CD4-positive, alpha-beta T cell treated with Interleukin-10 for 1 hour (primary cell): ENCODE measurements around the gene TET1.
"Not testable (repeated sequence)": the region's sequence is repeated elsewhere in the genome, so short reads cannot be mapped to it uniquely, and the experiment has no call there.

Experiments
- DNase-seq: peaks from one replicate; pipeline ENCODE4 v3.0.0-alpha.2; 2020

TET1 gene

DNA sequence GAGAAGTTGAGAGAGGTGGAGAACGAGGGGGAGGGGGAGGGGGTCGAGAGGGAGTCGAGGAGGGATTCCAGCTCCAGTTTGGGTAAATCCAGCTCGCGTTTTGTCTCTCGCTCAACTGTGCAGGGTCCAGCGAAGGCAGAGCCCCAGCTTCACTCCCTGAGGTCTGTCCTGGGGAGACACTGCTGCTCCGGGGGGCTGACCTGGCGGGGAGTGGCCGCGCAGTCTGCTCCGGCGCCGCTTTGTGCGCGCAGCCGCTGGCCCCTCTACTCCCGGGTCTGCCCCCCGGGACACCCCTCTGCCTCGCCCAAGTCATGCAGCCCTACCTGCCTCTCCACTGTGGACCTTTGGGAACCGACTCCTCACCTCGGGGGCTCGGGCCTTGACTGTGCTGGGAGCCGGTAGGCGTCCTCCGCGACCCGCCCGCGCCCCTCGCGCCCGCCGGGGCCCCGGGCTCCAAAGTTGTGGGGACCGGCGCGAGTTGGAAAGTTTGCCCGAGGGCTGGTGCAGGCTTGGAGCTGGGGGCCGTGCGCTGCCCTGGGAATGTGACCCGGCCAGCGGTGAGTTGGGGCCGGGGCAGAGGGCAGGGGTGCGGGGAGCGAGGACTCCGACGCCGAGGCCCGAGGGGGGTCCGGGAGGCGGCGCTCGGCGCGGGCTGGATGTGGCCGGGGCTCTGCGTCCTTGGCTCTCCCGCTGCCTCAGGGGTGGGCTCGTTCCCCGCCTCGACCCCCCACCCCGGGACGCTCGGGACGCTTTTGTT is at the start of gene TET1:
TET1 (plus strand) TSS at position 152 of the 757 bp plus-strand sequence. CDS start 12,002 bp downstream, outside the sequence.
- peak; percentile 10 for DNase-seq

DNA sequence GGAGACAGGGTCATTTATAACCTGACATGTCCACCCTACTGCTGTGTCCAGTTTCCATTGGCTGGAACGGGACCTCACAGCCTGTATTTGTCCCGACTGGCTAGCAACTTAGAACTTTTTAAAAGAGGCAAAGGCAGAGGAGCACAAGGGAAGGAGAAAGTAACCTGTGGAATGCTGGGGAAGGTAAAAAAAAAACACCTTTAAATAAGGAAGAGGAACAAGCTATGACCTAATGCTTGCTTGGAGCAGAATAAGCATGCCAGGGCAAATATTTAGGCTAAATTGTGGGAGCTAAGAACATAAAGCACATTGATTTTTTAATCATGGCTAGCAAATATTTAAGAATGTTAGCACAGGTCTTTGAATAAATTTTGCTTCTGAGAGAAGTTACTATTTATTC is 43.9 kb upstream of the TET1 start:
- DNase-seq, result not testable (repeated sequence)

DNA sequence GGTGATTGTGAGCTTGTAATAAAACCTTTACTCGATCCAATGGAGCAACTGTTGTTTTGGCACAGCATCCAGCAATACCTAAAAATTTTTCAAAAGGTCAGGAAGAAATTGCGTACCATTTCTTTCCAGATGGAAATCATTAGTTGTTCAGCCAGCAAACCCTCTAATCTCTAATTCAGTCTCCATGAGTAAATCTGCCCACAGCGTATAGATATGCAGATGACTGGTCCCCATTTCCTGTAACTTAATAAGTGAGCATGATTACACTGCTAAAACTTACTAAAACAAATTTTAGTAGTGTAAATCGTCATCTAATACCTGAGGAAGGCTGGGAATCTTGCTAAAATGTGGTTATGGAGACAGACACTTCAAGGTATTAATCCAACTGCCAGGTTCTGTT is 43.4 kb upstream of the TET1 start:
- DNase-seq, result no peak

DNA sequence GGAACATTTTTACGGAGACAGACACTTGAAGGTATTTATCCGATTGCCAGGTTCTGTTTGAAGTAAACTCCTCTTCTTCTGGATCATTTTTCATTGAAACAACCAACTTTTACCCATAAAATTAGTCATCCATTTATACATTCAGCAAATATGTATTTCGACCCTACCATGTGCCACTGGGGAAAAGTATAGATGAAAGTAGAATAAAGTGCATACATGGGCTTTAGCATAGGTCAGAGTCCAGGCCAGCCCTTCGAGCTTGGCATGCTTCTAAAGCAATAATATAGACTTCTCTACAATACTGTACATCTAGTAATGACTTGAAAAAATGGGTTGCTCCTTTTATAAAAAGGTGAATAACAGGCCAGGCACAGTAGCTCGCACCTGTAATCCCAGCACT is 42.9 kb upstream of the TET1 start:
- DNase-seq, result no peak

DNA sequence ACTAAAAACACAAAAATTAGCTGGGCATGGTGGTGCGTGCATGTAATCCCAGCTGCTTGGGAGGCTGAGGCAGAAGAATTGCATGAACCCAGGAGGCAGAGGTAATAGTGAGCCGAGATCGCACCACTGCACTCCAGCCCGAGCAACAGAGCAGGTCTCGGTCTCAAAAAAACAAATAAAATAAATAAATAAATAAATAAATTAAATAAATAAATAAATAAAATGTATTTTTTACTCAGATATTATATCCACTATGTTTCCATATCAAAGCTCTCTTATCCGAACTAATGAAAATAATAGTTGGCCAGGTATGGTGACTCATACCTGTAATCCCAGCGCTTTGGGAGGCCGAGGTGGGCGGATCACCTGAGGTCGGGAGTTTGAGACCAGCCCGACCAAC is 41.5 kb upstream of the TET1 start:
- not testable (repeated sequence) for DNase-seq

DNA sequence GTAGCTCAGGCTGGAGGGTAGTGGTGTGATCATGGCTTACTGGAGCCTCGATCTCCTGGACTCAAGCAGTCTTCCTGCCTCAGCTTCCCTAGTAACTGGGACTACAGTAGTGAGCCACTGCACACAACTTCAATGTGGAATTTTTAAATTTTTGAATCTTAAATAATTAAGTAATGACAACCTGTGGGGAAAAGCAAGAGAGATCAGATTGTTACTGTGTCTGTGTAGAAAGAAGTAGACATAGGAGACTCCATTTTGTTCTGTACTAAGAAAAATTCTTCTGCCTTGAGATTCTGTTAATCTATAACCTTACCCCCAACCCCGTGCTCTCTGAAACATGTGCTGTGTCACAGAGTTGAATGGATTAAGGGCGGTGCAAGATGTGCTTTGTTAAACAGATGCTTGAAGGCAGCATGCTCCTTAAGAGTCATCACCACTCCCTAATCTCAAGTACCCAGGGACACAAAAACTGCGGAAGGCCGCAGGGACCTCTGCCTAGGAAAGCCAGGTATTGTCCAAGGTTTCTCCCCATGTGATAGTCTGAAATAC is 34.6 kb upstream of the TET1 start:
- DNase-seq, result not testable (repeated sequence)

DNA sequence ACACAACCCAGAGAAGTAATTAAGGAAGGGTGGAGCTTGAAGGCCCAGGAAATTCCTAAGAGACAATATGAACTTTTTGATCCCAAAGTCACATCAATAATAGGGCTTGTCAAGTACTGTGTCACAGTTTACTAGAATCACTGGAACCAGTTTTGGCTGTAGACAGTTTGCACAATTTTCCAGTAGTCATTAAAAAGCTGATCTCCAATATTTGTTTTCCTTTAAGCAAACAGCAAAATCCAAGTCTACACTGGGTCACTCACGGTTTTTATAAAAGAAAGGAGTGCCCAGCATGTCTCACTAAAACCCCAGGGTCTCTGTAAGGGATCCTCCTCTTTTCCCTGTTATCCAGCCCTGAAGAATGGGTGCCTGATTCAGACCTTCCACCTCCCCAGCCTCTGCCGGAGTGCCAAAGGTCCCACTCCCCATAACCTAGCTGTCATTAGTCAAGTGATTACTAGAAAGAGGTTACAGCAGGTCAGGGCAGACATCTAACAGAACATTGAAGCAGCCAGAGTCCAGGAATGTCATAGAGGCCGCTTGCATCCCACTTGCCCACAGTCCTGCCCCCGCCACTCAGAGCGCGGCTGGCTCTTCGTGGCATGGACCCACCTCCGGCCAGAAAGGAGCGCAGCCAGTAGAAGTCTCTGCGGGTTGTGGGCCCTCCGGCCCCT is 33.4 kb upstream of the TET1 start:
- DNase-seq, result no peak

DNA sequence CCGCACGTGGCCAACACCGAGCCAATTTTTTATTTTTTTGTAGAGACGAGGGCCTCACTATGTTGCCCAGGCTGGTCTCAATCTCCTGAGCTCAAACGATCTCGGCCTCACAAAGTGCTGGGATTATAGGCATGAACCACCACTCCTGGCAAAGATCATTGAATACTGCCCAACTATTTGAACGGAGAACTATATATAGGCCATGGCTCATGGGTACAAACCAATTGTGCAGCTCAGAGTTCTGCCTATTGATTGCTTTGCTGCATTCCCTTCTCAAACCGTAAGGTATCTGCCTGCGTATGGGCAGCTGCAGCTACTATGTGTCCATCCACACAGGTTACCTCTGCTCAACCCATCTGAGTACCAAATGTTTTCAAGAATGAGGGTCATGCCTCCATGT is 23.2 kb upstream of the TET1 start:
- DNase-seq, result no peak

DNA sequence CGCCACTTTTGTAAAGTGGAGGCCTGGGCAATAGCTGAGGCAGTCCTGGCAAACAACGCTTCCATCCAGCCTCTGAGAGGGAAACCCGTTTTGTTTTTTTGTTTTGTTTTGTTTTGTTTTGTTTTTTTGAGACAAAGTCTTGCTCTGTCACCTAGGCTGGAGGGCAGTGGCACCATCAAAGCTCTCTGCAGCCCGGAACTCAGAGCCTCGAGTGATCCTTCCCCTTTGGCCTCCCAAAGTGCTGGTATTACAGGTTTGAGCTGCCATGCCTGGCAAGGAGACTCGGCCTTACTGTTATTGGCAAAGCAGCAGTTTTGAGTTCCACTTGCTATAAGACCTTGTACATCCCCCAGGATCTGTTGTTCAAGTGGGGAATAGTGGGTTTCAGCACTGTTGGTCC is 22.3 kb upstream of the TET1 start:
- no peak for DNase-seq

DNA sequence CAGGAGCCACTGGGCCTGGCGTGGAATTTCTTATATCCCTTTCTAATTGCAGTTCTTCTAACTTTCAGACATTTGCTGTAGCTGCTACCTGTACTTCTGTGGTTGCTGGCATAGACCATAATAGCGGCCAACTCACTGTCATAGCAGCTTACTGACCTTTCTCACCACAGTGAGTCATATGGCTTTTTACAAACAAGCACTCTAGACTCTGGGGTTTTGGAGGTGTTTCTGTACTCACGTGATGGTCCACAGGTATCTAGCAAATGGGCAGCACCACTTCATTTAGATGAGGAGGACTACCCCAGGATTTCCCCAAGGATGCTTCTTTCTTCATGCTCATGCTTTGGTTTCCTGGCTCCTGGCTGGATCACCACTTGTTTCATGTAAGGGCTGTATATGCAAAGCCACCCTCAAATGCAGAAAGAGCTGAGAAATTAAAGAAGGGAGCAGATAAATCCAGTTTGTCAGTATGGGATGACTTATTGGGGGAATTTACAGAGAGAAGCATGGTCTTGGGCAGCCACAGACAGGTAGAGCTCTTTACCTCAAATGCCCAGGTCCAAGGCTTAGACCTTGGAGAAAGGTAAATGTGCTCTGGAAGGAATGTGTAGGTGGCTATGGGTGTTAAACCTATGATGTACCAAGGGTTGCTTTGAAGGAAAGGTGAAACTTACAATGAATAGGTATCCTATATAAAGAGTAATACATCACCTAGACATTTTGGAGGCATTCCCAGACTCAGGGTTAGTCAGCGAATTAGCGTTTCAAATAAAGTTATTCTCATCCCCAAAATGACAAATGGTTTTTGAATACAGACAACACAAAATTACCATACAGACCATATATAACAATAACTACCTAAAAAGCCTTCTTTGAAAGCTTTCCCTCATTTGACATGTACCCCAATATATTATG is 16.9 kb upstream of the TET1 start:
- DNase-seq, result no peak

DNA sequence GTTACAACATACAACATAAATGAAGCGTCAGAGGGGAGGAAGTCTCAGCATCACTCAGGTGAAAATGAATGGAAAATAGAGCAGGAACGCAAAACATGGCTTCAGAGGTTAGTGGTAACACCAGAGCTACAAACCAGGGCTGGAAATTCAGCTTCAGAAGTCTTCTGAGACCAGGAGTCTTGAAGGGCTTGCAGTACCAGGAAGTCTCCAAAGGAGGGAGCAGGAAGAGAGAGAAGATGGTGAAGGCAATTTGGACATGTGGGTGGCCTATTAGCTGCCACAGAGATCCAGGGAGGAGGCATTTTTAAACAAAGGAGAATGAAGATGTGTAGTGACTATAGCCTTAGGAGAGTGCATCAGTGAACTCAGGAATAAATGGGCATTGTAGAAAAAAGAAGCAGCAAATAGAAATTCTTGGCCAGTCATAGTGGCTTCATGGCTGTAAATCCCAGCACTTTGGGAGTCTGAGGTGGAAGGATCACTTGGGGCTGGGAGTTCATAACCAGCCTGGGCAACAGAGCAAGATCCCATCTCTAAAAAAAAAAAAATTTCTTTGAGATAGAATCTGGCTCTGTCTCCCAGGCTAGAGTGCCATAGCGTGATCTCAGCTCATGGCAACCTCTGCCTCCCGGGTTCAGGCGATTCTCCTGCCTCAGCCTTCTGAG is 9.3 kb upstream of the TET1 start:
- DNase-seq, result peak; percentile 63

DNA sequence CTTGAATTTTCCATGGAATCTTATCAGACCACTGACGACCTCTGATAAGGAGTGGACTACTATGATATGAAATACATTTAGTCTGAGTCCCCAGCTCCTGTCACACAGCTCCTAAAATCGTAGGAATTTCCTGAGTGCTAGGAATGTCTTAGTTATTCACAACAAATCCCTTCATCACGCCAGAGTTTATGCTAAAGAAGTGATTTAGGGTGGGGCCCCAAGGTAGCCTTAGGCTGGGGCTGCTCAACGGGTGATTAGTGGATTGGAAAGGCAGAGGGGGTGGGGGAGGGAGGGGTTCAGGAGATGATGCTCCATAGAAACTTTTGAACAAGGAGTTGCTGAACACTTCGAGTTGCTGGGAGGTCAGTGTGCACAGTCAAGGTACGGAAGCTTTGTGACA is 7.0 kb upstream of the TET1 start:
- no peak for DNase-seq

DNA sequence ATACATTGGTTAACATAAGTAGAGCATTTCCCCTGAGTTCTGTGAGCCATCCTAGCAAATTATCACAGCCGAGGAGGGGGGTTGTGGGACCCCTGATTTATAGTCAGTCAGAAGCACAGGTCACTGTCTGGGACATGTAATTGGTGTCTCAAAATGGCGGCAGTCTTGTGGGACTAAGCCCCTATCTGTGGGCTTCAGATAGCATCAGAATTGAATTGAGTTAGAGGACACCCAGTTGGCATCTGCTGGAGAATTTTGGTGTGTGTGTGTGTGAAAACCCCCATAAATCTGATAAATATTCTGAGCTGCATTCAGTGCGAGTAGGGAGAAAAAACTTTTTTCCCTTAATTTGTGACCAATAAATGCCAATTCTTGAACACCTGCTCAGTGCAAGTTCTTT is 6.5 kb upstream of the TET1 start:
- no peak for DNase-seq

DNA sequence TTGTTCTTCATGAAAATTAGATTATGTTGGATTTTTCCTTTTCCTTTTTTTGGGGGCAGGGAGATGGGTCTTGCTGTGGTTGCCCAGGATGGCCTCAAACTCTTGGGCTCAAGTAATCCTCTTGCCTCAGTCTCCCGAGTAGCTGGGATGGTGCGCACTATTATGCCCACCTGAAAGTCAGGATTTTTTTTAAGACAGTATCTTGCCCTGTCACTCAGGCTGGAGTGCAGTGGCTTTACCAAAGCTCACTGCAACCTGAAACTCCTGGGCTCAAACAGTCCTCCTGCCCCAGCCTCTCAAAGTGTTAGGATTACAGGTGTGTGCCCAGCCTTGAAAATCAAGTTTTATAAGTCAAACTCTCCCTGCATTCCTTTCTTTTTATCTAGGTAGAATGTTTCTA is 1.7 kb upstream of the TET1 start:
- DNase-seq, result no peak

DNA sequence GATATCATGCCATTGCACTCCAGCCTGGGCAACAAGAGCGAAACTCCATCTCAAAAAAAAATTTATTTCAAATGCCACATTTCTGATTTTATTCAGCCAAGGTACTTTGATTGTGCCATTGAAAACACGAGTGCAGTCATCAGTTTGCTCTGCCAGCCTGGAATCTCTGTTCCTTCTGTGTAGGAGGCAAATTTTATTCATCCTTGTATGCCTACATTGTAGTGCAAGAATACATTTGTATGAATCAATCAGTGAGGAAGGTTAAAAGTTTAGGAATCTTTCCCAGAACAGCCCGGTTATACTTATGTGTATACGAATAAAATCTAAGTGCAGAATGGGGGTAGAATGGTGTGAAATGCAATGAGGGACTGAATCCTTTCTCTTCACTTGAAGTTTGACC is 886 bp upstream of the TET1 start:
- no peak for DNase-seq

DNA sequence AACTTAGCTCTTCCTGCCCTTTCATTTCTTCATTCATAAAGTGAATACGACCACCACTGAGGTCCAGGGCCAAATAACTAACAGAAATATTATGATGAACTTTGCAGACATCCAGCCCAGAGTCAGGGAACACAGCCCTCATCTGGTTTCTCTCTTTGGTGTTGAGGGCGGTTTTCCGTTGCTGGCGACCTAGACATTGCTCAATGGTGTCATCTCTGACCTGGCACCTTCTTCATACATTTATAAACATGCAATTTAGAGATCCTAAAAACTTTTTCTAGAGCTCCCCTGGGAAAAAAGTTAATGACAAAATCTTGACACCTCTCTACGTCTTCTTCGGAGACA is 324 bp upstream of the TET1 start:
- DNase-seq, result no peak

DNA sequence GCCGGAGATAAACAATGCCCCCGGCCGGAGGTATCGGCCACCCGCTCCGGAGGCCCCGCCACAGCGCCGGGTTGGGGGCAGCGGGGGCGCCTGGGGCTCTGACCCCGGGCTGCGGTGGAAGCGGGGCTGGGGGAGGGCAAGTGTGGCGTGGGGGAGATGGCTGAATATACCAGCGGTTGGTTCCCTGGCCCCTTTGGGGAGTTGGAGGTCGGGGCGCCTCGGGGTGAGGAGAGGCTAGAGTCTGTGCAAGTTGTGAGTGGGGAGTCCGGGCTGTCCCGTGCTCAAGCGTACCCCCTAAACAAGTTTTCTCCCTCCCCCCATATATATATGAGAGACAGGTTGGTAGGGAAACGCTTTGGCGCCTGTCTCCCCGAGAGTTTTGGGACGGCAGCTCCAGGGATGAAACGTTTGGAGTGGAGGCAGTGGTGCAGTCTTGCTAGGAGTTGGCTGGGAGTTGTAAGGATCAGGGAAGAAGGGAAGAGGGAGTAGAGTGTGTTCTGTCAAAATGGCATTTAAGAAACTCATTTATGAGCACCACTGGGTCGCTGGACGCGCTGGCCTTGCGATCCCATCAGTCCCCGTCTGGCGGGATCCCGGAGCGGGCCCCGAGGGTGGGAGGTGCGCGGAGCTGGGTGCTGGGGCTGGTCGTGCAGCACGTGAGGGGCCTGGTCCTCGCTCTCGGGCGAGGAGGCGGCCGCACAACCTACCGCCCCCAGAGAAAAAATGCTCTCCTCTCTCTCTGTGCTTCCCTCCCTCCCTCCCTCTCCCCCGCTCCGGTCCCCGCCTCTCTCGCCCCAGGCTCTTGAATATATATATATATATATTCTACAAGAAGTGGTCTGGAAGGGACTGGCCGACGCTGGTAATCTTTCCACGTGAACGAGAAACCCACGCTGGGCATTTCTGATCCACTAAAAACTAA is 1.1 kb downstream of the TET1 start:
- DNase-seq, result no peak

DNA sequence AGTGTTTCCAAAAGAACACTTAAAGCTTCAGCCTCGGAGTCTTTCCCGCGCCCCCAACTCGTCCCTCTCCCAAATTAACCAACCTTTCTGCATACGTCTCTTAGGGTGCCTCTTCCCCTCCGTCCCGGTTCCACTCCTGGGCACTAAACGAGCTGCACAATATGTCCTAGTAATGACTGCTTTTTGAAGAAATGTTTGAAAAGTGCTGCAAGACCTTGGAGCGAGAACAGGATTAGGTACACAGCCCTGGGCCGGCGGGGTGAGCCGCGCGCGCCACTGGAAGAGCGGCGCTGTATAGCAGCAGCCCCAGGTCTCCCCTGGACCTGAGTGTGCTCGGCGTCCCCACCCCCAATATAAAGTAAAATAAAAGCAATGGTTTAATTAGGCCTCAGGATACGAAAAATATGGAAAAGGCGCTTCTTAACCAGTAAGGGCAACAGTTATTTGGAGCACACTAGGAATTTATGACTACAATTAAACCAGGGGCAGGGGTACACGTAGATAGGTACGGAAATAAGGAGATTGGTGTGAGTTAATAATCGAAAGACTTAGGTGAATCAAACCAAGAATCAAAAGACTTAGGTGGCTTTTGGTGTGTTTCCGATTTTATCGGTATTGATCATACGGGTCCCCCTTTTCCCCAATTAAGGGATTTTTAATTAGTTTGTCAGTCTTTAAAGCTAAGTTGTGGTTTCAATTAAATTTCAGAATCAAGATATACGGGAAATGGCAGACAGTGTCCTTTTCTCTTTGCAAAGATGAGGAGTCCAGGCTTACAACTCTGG is 1.9 kb downstream of the TET1 start:
- DNase-seq, result no peak

DNA sequence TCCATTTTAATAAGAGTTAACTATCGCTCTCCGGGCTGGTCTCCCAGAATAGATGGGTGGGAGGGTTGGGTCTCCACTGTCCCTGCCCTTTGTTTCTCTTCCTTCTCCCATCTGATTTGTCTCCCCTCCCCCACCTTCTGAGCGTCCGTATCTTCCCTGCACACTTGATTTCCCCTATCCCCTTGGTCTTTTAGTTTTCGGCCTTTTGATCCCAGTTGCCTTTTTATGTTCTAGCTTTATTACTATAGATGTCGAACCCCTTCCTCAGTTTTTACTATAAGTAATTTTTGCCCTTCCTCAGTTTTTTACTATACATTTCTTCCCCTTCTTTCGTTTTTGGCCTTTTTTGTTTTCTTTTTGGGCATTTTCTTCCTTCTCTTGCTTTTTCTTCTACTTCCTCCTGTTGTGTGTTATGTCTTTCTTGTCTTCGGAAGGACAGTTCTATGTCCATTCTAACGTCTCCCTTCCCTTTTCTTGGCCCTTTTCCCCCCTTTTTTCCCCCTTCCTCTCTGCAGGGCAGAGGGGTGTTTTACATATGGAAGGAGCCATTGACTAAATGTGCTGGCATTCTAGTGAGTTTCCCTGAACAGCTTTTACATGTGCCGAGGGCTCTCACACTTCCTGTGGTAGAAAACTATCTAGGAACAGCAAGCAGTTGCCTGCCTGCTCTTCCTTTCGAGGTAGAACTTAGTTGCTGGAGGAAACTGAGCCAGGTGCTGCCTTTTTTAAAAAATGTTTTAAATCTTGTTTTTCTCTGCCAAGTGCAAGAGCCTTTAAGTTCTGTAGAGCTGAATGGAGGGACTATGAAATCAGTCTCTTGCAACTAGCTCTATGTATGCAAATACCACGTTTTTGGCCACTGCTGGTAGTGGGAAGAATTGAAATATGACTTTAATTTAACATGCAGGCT is 2.8 kb downstream of the TET1 start:
- DNase-seq, result no peak

DNA sequence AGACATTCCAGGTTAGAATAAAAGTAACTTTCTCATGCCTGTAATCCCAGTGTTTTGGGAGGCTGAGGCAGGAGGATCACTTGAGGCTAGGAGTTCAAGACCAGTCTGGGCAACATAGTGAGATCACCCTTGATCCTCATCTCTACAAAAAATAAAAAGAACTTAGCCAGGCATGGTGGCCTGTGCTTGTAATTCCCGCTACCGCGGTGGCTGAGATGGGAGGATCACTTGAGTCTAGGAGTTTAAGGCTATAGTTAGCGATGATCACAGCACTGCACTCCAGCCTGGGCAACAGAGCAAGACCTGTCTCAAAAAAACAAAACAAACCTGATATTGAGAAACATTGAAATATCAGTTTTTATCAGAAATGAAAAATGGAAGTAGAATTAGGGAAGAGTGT is 4.6 kb downstream of the TET1 start:
- DNase-seq, result no peak
